Mesendoderm (in vitro differentiated cells): ENCODE results near the gene FUS.
"Not testable (repeated sequence)": the region's sequence is repeated elsewhere in the genome, so short reads cannot be mapped to it uniquely, and the experiment has no call there.

Source experiments
- DNase-seq: peaks from one replicate; pipeline ENCODE4 v3.0.0; 2013
- H2AK5ac ChIP-seq: 2 replicates; pipeline ENCODE4 v1.6.1; 2013; ENCODE audit warnings: low read length, inconsistent platforms
- H2BK120ac ChIP-seq: 2 replicates; pipeline ENCODE4 v1.6.1; 2013; ENCODE audit warnings: low read depth, mild to moderate bottlenecking, low read length, moderate library complexity, mixed read lengths
- H2BK15ac ChIP-seq: replicated peaks from 2 replicates; pipeline ENCODE4 v1.6.1; 2013; ENCODE audit warnings: low read depth, mild to moderate bottlenecking, moderate library complexity
- H2BK5ac ChIP-seq: 2 replicates; pipeline ENCODE4 v1.6.1; 2013; ENCODE audit warnings: low read length, inconsistent platforms
- H3K18ac ChIP-seq: 2 replicates; pipeline ENCODE4 v1.6.1; 2013; ENCODE audit warnings: mild to moderate bottlenecking, low read length, mixed read lengths
- H3K23ac ChIP-seq: one replicate; pipeline ENCODE4 v1.6.1; 2013; ENCODE audit warnings: low read length
- H3K27ac ChIP-seq: 2 replicates; pipeline ENCODE4 v1.5.1; 2013; ENCODE audit warnings: low read depth, mild to moderate bottlenecking, inconsistent platforms, low read length, moderate library complexity
- H3K27me3 ChIP-seq: 2 replicates; pipeline ENCODE4 v1.6.1; 2013; ENCODE audit warnings: low read length, control low read depth, mild to moderate bottlenecking, inconsistent platforms; ENCODE audit not compliant: insufficient read depth, poor library complexity
- H3K36me3 ChIP-seq: 2 replicates; pipeline ENCODE4 v1.6.1; 2013; ENCODE audit warnings: low read length, inconsistent platforms; ENCODE audit not compliant: control insufficient read depth, insufficient read depth
- H3K4ac ChIP-seq: one replicate; pipeline ENCODE4 v1.6.1; 2013; ENCODE audit warnings: low read depth, mild to moderate bottlenecking, low read length, moderate library complexity
- H3K4me1 ChIP-seq: 2 replicates; pipeline ENCODE4 v1.6.1; 2013; ENCODE audit warnings: low read depth, low read length, inconsistent platforms; ENCODE audit not compliant: control insufficient read depth
- H3K4me2 ChIP-seq: 2 replicates; pipeline ENCODE4 v1.6.1; 2013; ENCODE audit warnings: low read length
- H3K4me3 ChIP-seq: 2 replicates; pipeline ENCODE4 v1.5.1; 2013; ENCODE audit warnings: mild to moderate bottlenecking, low read length
- H3K56ac ChIP-seq: one replicate; pipeline ENCODE4 v1.6.1; 2013; ENCODE audit warnings: low read length
- H3K79me1 ChIP-seq: 2 replicates; pipeline ENCODE4 v1.6.1; 2013; ENCODE audit warnings: low read length, inconsistent platforms
- H3K79me2 ChIP-seq: 2 replicates; pipeline ENCODE4 v1.6.1; 2013; ENCODE audit warnings: mild to moderate bottlenecking, low read length; ENCODE audit not compliant: control insufficient read depth, insufficient read depth
- H3K9ac ChIP-seq: 2 replicates; pipeline ENCODE4 v1.6.1; 2013; ENCODE audit warnings: low read length, inconsistent platforms
- H4K5ac ChIP-seq: one replicate; pipeline ENCODE4 v1.6.1; 2013; ENCODE audit warnings: low read length
- H4K8ac ChIP-seq: one replicate; pipeline ENCODE4 v1.6.1; 2013; ENCODE audit warnings: low read depth, mild to moderate bottlenecking, control low read depth, low read length, moderate library complexity
- WGBS: extraction: QIAGEN DNeasy Blood & Tissue Kit; methylation state at CpG from one replicate; pipeline ENCODE4 v1.1.7; 2013; ENCODE audit warnings: low lambda C conversion rate, missing lambda C conversion rate; ENCODE audit not compliant: insufficient coverage; ENCODE audit errors: extremely low coverage; 5-methylcytosine and 5-hydroxymethylcytosine counted together

The FUS gene

DNA sequence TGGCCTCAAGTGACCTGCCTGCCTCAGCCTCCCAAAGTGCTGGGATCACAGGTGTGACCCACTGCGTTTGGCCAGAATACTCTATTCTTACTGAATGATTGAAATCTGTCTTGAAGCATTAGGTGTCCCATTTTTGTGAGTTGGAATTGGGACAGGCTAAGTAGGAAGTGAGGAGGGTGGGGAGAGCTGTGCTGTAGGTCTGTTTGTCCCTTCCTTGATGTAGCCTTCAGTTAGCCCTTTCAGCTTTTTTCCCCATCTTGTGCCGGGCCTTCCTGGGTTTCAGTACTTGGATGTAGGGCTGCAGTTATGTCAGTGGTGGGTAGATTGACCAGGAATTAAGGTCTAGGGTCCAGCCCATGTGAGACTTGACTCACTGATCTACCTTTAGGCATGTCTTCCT is 13.9 kb downstream of the FUS start:
- Histone ChIP-seq H2BK120ac (no peak overlapping the region), H3K23ac (no peak overlapping the region), H3K4me1 (no peaks in the 10 kb centered on the region), H2AK5ac (no peak overlapping the region), H3K79me2 (peaks cover 8% of the 10 kb centered on the region), H3K18ac (no peak overlapping the region), H3K4ac (no peak overlapping the region), H3K4me2 (no peak overlapping the region), H4K8ac (no peak overlapping the region), H2BK5ac (no peak overlapping the region), H3K56ac (no peak overlapping the region), H4K5ac (no peak overlapping the region), H3K9ac (no peak overlapping the region), H3K79me1 (peaks cover 23% of the 10 kb centered on the region), H3K27ac (no peak overlapping the region), H2BK15ac (no peak overlapping the region), H3K4me3 (no peak overlapping the region), H3K27me3 (no peaks in the 10 kb centered on the region), H3K36me3 (peaks cover 39% of the 10 kb centered on the region)
- DNase-seq = no peak
- WGBS = no CpG with 5 or more reads among the region's 2 CpGs

DNA sequence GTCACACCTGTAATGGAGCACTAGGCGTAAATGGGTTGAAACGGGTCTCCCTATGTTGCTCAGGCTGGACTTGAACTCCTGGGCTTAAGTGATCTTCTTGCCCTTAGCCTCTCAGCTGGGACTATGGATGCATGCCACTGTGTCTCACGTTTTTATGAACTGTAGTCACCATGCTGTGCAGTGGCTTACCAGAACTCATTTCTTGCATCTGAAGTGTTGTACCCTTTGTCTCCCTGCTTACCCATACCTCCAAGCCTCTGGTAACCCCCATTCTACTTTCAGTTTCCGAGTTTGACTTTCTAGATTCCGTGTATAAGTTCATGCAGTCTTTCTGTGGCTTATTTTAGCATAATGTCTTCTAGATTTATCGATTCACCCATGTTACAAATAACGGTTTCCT is 15.0 kb downstream of the FUS start:
- Histone ChIP-seq H3K23ac (no peak overlapping the region), H3K4me2 (no peak overlapping the region), H3K4me1 (no peaks in the 10 kb centered on the region), H4K5ac (no peak overlapping the region), H4K8ac (no peak overlapping the region), H2AK5ac (no peak overlapping the region), H3K4me3 (no peak overlapping the region), H2BK120ac (no peak overlapping the region), H3K79me1 (peaks cover 19% of the 10 kb centered on the region), H2BK15ac (no peak overlapping the region), H3K27ac (no peak overlapping the region), H3K36me3 (peaks cover 32% of the 10 kb centered on the region), H3K79me2 (peaks cover 5% of the 10 kb centered on the region), H3K18ac (no peak overlapping the region), H3K9ac (no peak overlapping the region), H3K27me3 (no peaks in the 10 kb centered on the region), H2BK5ac (no peak overlapping the region), H3K4ac (no peak overlapping the region), H3K56ac (no peak overlapping the region)
- DNase-seq = no peak
- WGBS = no CpG with 5 or more reads among the region's 7 CpGs

DNA sequence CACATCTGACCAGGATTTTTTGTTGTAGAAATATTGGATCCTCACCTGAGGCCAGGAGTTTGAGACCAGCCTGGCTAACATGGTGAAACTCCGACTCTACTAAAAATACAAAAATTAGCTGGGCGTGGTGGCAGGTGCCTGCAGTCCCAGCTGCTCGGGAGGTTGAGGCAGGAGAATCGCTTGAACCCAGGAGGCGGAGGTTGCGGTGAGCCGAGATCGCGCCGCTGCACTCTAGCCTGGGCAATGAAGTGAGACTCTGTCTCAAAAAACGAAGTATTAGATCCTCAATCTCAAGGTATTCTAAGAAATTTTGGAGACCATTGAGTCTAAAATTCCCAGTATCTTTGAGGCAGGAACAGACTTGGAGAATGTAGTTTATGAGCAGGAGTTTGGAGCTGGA is 15.9 kb downstream of the FUS start:
- not testable (repeated sequence) for H3K27ac ChIP-seq, H3K56ac ChIP-seq, H4K8ac ChIP-seq, H2BK15ac ChIP-seq, H3K4ac ChIP-seq, H3K4me2 ChIP-seq, H2AK5ac ChIP-seq, H3K23ac ChIP-seq, H3K4me3 ChIP-seq, H3K27me3 ChIP-seq, H3K79me2 ChIP-seq, H3K4me1 ChIP-seq, H4K5ac ChIP-seq, H3K18ac ChIP-seq, H2BK5ac ChIP-seq, H2BK120ac ChIP-seq, DNase-seq, H3K9ac ChIP-seq
- peaks cover 24% of the 10 kb centered on the region for H3K36me3 ChIP-seq
- peaks cover 12% of the 10 kb centered on the region for H3K79me1 ChIP-seq
- WGBS = no CpG with 5 or more reads among the region's 11 CpGs

DNA sequence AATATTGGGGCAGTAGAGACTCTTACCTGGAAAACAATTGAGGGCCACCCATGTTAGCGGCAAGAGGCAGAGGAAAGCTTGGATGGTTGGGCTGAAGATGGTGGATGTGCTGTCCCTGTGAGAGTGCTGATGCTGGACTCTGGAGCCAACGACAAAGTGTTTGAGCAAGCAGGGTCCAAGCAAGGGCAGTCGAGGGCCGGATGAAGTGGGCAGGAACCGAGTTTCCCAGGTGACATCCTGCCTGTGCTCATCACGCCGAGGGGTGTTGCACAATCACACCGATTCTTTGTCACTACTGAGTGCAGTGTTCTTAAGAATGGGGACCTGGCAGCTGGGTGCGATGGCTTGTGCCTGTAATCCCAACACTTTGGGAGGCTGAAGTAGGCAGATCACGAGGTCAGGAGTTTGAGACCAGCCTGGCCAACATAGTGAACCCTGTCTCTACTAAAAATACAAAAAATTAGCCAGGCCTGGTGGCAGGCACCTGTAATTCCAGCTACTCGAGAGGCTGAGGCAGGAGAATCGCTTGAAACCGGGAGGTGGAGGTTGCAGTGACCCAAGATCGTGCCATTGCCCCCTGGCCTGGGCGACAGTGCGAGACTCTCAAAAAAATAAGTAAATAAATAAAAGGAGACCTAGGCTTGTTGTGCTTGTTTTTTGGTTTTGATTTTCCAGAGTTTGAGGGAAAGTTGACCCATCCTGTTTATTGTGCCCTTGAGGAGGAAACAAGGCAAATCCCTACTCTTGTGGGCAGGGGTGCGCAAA is 16.6 kb downstream of the FUS start:
- no peak overlapping the region for H3K23ac ChIP-seq
- H3K4me2 ChIP-seq = no peak overlapping the region
- no peak overlapping the region for H3K9ac ChIP-seq
- H3K79me1 ChIP-seq = peaks cover 12% of the 10 kb centered on the region
- H4K5ac ChIP-seq = no peak overlapping the region
- no peak for DNase-seq
- no peak overlapping the region for H3K27ac ChIP-seq
- H3K4me3 ChIP-seq = no peak overlapping the region
- H3K79me2 ChIP-seq = no peaks in the 10 kb centered on the region
- H2BK5ac ChIP-seq = no peak overlapping the region
- no peak overlapping the region for H3K4ac ChIP-seq
- H3K18ac ChIP-seq = no peak overlapping the region
- no peak overlapping the region for H2BK120ac ChIP-seq
- H2AK5ac ChIP-seq = no peak overlapping the region
- H2BK15ac ChIP-seq = no peak overlapping the region
- peaks cover 23% of the 10 kb centered on the region for H3K36me3 ChIP-seq
- no peaks in the 10 kb centered on the region for H3K27me3 ChIP-seq
- H3K56ac ChIP-seq = no peak overlapping the region
- no CpG with 5 or more reads among the region's 17 CpGs for WGBS
- peaks cover 2% of the 10 kb centered on the region for H3K4me1 ChIP-seq
- no peak overlapping the region for H4K8ac ChIP-seq

- H2BK120ac ChIP-seq = no peak overlapping the region
- H3K4me1 ChIP-seq = peaks cover 2% of the 10 kb centered on the region
- H2BK15ac ChIP-seq = no peak overlapping the region
- no peak overlapping the region for H3K9ac ChIP-seq
- H3K27me3 ChIP-seq = no peaks in the 10 kb centered on the region
- no peak overlapping the region for H2AK5ac ChIP-seq
- no peak overlapping the region for H4K8ac ChIP-seq
- no peak overlapping the region for H3K56ac ChIP-seq
- H3K4me3 ChIP-seq = no peak overlapping the region
- H3K79me2 ChIP-seq = no peaks in the 10 kb centered on the region
- H3K23ac ChIP-seq = no peak overlapping the region
- H3K36me3 ChIP-seq = peaks cover 13% of the 10 kb centered on the region
- no peak overlapping the region for H3K4ac ChIP-seq
- DNase-seq = no peak
- no peak overlapping the region for H4K5ac ChIP-seq
- no peak overlapping the region for H3K18ac ChIP-seq
- H3K4me2 ChIP-seq = no peak overlapping the region
- WGBS = no CpG with 5 or more reads among the region's 7 CpGs
- no peak overlapping the region for H2BK5ac ChIP-seq
- no peak overlapping the region for H3K27ac ChIP-seq
- H3K79me1 ChIP-seq = peaks cover 5% of the 10 kb centered on the region
Observed at GRCh38 chr16:31198207-31198882, 18.4 kb downstream of the FUS start.
